Measurements from ENCODE around the gene CLDN5.

- TF ChIP-seq CTCF (IDR thresholded peaks at IDR 0.05; ENCODE audit: borderline replicate concordance, extremely low read depth, low read length, poor library complexity, severe bottlenecking) (no peak), EZH2 (IDR thresholded peaks at IDR 0.05; ENCODE audit: borderline replicate concordance, low read depth, low read length, severe bottlenecking) (no peak)
Observed at GRCh38 chr22:19571995-19572394, 47.8 kb upstream of the CLDN5 start.

Data from DND-41 (cell line).